Panc1 (cell line): ENCODE results near the gene ALLC. TPM values are rescaled to one million over a fixed set of nuclear protein-coding genes. Genes with fewer than 3 reads are reported as not detected.

ENCODE experiments used
- ATAC-seq: fragments of 200-7000 bp; cut with Tn5 transposase; 2 replicates; pipeline ENCODE4 v1.9.1; 2020; ENCODE audit warnings: mild to moderate bottlenecking, moderate library complexity
- BruUV-seq: library from RNA; stranded (reverse); fragments of 400-500 nt; replicated peaks from 2 replicates; lab custom pipeline; 2021; lab: Mats Ljungman, UMichigan
- CTCF ChIA-PET: fragments of 300-600 bp; sonication (Branson Sonifier 250); formaldehyde crosslinking; loops from one replicate; lab custom pipeline; 2022; ENCODE audit warnings: antibody characterized with exemption; lab: Charles Lee
- POLR2A ChIA-PET: fragments of 300-600 bp; sonication (Branson Sonifier 250); formaldehyde crosslinking; loops from one replicate; lab custom pipeline; 2022; ENCODE audit warnings: antibody characterized with exemption; lab: Charles Lee
- DNase-seq: peaks from one replicate; pipeline ENCODE4 v3.0.0-alpha.2; 2010; ENCODE audit warnings: low read depth, low spot score
- H3K27ac ChIP-seq: 2 replicates; pipeline ENCODE4 v1.5.1; 2011; ENCODE audit warnings: mild to moderate bottlenecking, low read length, inconsistent platforms
- H3K27me3 ChIP-seq: fragments of 200-500 bp; sonication (Bioruptor generic); 2 replicates; pipeline ENCODE4 v1.6.0; 2014; ENCODE audit warnings: low read length, inconsistent platforms; ENCODE audit not compliant: control insufficient read depth, insufficient read depth
- H3K36me3 ChIP-seq: fragments of 200-500 bp; sonication (Bioruptor generic); 2 replicates; pipeline ENCODE4 v1.5.1; 2014; ENCODE audit warnings: inconsistent platforms, mild to moderate bottlenecking, low read length, moderate library complexity; ENCODE audit not compliant: control insufficient read depth, insufficient read depth
- H3K4me1 ChIP-seq: 2 replicates; pipeline ENCODE4 v1.5.1; 2011; ENCODE audit warnings: inconsistent platforms, mild to moderate bottlenecking, low read length, moderate library complexity; ENCODE audit not compliant: control insufficient read depth, insufficient read depth
- H3K4me3 ChIP-seq, 2 experiments: 2 replicates each; pipeline ENCODE4 v1.5.1; 2011 to 2012; ENCODE audit warnings: low read depth in 2 of 2, low read length in 2 of 2, mild to moderate bottlenecking in 2 of 2, inconsistent platforms in 1 of 2, moderate library complexity in 1 of 2
- H3K9me3 ChIP-seq: fragments of 200-500 bp; sonication (Bioruptor generic); 2 replicates; pipeline ENCODE4 v1.5.1; 2014; ENCODE audit warnings: low read depth, mild to moderate bottlenecking, inconsistent platforms, low read length, moderate library complexity; ENCODE audit not compliant: control insufficient read depth, insufficient read depth
- CTCF ChIP-seq: fragments of 450-650 bp; IDR thresholded peaks from 2 replicates; pipeline ENCODE4 v1.5.1; 2017; ENCODE audit warnings: mild to moderate bottlenecking
- POLR2AphosphoS5 ChIP-seq: IDR thresholded peaks from 2 replicates; pipeline ENCODE4 v1.6.1; 2012; ENCODE audit warnings: mild to moderate bottlenecking, low read depth, low read length, moderate library complexity
- REST ChIP-seq, 2 experiments: IDR thresholded peaks; 2 replicates each; pipeline ENCODE4 v1.6.1; 2011 to 2012; ENCODE audit warnings: low read depth in 2 of 2, control low read depth in 1 of 2, low read length in 1 of 2, mild to moderate bottlenecking in 1 of 2, moderate library complexity in 1 of 2; ENCODE audit not compliant: insufficient read depth in 1 of 2
- SIN3A ChIP-seq: IDR thresholded peaks from 2 replicates; pipeline ENCODE4 v1.6.1; 2012; ENCODE audit warnings: low read depth, mild to moderate bottlenecking, low read length, moderate library complexity, borderline replicate concordance; ENCODE audit not compliant: insufficient read depth
- TCF7L2 ChIP-seq: IDR thresholded peaks from 2 replicates; pipeline ENCODE4 v1.6.1; 2011; ENCODE audit warnings: mild to moderate bottlenecking, low read depth, low read length, inconsistent platforms
- in situ Hi-C: cut with HindIII; loops from 2 replicates; pipeline ENCODE4 v1.10.0; 2016; ENCODE audit warnings: low sequenced_read_pairs, low pct_unique_long_range_greater_than_20kb
- intact Hi-C: fragments of 100-400 bp; cut with micrococcal nuclease; formaldehyde crosslinking; loops from one replicate; pipeline ENCODE4 v1.10.0; 2022; ENCODE audit not compliant: unreplicated experiment
- total RNA-seq: library from RNA; stranded (reverse); gene quantifications from one replicate; pipeline ENCODE4 v1.2.1, GENCODE V29; 2021; ENCODE audit not compliant: unreplicated experiment

Gene ALLC
- total RNA-seq, 1 experiment from 2014 or later = not detected

DNA sequence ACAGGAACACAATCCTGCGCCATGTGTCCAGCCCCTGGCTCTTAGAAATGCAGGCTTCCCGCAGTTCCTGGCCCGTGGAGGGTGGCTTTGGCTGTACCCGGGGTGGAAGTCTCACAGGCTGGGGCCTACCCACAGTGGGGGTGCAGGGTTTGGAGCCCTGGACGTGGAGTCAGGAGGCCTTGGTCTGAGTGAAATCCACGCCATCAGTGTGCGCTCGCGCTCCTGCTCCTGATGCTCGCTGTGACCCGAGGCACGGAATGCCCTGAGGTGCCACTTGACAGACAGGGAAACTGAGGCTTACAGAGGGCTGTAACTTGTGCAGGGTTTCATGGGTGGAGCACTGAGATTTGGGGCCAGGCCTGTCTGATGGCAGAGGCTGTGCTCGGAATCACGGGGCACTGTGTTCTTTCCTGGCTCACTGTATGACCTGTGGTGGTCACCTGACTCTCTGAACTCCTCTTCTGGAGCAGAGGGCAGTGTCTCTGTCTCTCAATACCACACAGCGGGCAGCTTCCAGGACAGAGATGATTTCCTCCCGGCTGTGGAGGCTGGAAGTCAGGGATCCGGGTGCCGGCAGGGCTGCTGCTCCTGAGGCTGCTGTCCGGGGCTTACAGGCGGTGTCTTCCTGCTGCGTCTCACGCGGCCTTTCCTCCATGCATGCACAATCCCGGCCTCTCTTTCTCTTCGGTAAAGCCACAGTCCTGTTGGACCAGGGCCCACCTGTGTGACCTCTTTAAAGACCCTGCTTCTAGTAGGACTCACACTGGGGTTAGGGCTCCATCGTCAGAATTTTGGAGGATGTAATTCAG is 25.9 kb upstream of the ALLC start:
- no peak for ATAC-seq

More for the DNA sequence above, 25.9 kb upstream of the ALLC start:
- TF ChIP-seq POLR2AphosphoS5 (no peak), REST (IDR thresholded peaks at IDR 0.05; ENCODE audit: insufficient read depth in 1 of 2, low read depth in 2 of 2, low read length in 1 of 2) (no peak), TCF7L2 (no peak), SIN3A (no peak), CTCF (no peak)
- POLR2A ChIA-PET = no interaction called here
- Histone ChIP-seq H3K4me1 (no peaks in the 10 kb centered on the region), H3K27ac (no peak overlapping the region), H3K9me3 (no peaks in the 10 kb centered on the region), H3K4me3 (no peak overlapping the region), H3K36me3 (no peaks in the 10 kb centered on the region), H3K27me3 (peaks cover under 1% of the 10 kb centered on the region; the same call in 1 of the 2 replicates)
- DNase-seq = no peak
- in situ Hi-C loops = no loop called here
- CTCF ChIA-PET = no interaction called here
- intact Hi-C loops = no loop called here
- BruUV-seq = no TSS peak
